Forelimb muscle (tissue), 1 donor: ENCODE measurements around the gene FSTL4. TPM values are rescaled to one million over a fixed set of nuclear protein-coding genes. Genes with fewer than 3 reads are reported as not detected.
"Not testable (repeated sequence)": the region's sequence is repeated elsewhere in the genome, so short reads cannot be mapped to it uniquely, and the experiment has no call there.

Experiments
- DNase-seq: peaks from one replicate; pipeline ENCODE4 v3.0.0-alpha.2; 2013; ENCODE audit warnings: low read depth
- polyA plus RNA-seq: library from polyadenylated mRNA; unstranded; fragments of 120-200 nt; gene quantifications from one replicate; pipeline ENCODE4 v1.2.1, GENCODE V29; 2013; ENCODE audit not compliant: insufficient read length

The FSTL4 gene
- polyA plus RNA-seq, 1 donor: 3.6 TPM

DNA sequence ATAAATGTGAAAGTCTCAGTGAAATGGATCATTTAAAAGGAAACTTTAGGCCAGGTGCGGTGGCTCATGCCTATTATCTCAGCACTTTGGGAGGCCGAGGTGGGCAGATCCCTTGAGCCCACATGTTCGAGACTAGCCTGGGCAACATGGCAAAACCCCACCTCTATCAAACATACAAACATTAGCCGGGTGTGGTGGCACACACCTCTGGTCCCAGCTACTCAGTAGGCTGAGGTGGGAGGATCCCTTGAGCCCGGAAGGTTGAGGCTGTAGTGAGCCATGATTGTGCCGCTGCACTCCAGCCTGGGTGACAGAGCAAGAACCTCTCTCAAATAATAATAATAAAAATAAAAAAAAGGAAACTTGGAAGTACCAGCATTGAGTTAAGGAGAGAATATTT lies 384.4 kb downstream of the FSTL4 start:
- DNase-seq: no peak

DNA sequence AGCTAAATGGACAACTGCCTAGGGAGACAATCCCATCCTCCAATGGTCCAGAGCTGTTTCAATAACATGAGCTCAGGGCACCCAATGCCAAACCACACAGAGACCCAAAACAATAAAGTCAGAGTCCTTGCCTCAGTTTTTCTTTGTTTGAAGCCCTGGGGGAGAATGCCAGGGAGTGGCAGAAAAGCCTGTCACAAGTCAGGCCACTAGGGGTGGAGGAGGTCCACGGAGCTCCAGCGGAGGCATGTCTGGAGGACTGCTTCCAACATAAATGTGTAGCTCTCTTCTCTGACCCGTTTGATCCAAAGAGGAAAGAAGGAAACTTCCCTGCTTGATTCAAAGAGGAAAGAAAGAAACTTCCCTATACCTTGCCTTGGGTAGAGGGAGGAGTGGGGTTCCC lies 385.3 kb downstream of the FSTL4 start:
- no peak for DNase-seq

DNA sequence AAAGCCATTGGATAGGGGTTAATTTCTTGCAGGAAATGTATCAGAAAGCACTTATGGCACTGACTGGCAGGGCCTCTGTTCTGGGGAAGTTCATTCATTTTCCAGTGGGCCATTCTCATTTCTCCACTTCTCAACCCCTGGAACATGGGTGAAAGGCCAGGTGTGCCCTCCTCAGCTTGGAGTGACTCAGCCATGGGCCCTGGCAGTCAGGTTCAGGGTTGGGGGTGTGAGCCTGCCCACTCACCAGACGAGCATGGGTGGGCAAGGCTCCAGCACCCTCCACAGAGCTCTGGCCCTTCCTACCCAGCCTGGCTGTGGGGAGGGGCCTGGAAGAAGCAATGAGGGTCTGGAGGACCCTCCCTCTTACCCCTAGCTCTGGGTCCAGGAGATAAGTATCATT lies 386.2 kb downstream of the FSTL4 start:
- DNase-seq: no peak

DNA sequence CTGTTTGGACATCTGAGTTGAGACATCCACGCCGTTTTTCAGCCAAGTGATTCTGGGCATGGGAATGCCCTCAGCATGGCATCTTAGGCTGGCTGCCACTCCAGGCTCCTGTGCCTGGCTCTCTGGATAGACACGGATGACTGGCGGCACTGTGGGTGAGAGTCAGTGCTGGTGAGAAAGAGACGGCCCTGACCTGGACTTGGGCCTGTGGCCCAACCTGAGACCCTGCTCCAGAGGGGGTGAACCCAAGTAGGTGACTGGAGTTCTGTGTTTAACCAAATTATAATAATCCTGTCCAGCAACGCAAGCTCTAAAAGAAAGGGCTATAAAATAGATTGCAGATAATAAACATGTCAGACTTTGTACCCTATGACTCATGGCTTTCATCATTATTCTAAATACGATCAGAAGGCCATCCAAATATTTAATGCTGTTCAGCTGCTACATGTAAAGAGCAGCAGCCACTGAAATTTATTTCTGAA lies 386.6 kb downstream of the FSTL4 start:
- no peak for DNase-seq

DNA sequence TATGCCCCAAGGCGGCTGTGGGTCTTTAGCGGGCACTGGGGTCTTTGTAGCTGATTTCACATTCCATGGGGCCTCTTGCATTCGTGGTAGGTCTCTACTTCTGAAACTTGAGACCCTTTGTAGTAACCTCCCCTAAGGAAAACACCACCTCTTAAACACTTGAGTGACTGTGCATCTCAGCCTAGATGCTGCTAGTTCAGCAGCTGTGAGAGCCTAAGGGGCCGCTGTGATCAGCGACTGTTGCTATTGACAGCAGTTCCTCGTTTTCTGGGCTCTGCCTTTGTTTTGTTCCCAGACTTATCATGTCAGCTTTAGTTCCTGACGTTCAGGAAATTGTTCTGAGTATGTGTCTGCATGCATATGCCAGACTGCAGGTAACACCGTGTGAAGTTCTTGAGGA lies 389.4 kb downstream of the FSTL4 start:
- DNase-seq: no peak

DNA sequence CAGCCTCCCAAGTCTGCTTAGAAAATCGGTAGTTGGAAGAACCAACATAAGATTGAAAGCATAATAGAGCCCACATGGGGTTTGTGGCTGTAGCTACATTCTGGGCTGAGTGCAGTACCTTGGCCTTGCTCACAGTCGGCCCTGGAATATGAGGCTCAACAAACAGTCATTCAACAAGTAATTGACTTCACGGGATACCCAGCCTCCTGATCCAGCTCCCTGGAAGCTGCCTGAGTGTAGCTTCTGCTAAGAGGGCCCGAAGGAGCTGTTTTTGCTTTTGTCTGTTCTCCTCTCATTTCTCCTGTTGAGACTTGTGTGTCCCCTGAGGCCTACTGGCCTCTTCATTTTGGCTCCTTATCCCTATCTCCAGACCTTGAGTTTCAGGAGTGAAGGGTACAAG lies 389.8 kb downstream of the FSTL4 start:
- DNase-seq: no peak

DNA sequence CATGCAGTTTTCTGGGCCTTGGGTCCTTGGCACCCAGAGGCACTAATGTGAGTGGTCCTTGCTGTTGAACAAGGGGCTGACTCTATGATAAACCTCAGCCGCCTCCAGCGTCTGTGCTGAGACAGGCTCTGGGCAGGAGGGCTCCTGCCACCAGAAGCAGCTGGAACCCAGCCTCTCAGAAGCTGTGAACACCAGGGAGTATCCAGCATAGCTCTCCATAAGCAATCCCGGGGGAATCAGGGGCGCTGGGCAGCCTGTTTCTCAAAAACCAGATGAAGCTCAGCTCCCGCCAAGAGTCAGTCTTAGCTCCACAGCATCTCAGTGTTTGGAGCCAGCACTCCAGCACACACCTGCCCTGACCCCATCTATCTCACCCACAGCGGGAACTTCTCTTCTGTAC lies 390.3 kb downstream of the FSTL4 start:
- no peak for DNase-seq

DNA sequence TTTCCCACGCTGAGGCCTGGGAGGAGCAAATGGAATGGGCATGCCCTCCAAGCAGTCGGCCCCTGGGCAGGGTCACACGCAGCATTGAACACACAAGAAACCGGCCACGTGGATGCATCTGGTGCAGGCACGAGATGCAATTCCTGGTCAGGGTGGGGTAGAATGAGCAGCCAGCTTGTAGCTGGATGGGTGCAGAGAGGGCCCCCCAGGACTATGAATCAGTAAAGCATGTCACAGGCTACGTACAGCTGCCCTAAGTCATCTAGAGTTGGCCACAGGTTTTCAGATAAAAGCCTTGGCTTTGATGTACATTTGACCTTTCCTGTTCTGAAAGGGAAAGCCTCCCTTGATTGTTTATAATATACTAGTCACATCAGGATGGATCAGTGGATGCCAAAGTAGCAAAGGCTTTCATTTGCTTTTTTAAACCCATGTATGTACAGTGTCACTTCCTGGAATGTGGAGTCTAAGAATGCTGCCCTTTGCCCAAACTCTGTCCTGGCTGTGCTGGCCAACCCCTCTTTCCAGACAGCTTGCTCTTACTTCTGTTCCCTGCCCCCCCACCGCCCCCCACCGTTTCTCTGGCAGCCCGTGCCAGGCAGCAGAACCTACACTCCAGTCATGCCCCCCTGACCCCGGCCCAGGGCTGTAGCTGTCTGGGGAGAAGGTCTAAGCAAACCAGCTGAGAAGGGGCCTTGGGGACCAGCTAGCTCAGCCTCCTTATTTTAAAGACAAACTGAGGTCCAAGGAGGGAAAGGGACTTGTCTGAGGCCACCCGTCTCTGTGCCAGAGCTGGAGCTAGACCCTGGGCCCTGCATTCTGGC lies 391.3 kb downstream of the FSTL4 start:
- DNase-seq: no peak

DNA sequence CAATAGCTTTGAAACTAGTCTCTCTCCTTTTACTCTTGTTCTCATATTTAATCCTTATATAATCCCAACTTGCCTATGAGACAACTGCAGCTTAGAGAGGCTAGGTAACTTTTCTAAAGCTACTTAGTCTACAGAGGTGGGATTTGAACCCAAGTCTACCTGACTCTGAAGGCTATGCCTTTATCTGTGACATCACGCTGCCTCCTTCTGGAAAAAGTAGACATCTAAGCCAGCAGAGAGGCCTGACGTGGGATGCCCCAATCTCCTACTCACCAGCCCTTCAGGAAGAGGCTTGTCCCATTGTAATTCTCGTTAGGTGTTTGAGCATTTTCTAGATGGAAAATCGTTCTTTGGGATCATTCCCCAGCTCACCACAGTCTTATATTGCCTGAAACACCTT lies 393.0 kb downstream of the FSTL4 start:
- DNase-seq: no peak

DNA sequence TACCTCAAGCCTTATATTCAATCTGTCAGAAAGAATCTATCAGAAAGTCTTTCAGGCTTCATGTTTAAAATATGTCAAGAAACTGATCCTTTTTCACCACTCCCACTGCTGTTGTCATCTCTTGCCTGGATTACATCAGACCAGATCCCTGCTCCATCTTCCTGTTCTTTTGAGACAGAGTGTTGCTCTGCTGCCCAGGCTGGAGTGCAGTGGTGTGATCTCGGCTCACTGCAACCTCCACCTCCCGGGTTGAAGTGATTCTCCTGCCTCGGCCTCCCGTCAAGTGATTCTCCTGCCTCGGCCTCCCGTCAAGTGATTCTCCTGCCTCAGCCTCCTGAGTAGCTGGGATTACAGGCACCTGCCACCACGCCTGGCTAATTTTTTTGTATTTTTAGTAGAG lies 396.2 kb downstream of the FSTL4 start:
- DNase-seq: not testable (repeated sequence)

DNA sequence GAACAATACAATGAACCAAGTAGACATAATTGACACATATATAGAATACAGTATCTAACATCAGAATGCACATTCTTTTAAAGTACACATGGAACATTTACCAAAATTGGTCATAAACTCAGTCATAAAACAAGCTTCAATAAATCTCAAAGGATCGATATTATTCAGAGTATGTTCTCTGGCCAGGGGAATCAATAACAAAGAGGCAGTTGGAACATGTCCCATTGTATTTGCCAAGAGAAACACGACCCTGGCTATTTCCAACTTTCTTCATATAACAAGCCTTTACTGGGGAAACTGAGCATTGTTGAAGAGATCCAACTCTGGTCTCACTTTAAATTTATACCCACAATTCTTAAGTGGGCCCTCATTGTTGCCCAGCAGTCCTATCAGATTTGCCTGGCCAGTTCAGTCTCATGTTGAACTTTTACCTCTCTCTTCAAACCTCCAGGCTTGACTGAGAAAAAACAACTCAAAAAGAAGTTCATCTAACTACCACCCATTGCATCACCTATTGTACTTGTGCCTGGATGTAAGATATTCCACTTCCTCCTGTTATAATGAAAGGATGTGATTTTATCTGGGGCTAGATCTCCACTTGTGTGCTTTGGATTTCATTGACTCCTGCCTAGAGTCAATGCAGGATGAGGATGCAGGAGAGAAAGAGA lies 398.1 kb downstream of the FSTL4 start:
- no peak for DNase-seq

DNA sequence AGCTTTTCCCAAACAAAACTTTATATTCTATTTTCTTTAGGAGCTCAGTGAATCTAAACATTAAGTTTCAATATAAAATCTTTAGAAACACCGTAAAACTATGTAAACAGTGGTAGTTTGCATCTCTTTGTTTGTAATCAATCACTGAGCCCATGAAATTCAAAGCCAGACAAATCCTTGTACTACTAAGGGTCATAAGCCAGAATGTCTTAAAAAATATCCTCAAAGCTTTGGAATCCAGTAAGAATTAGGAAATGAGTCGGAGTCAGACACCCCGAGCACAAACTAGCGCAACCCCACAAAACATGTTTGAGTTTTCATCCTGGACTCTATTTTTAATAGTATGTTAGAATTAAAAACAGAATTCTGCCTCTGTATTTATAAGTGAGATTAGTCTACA lies 406.7 kb downstream of the FSTL4 start:
- DNase-seq: no peak

DNA sequence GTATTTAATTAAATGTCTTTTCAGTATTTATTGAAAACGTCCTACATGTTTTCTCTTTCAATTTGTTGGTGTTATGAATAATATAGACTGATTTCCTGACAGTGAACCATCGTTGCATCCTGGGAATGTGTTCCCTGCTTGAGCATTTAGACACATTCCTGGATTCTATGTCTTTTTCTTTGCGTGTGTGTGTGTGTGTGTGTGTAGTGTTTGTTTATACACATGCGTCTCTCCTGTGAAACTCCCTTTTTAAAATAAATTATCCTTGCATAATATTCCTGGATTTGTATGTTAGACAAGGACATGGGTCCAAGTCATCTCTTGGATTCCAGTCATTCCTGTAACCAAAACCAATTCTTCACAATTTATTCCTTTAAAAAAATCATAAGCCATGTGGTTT lies 407.1 kb downstream of the FSTL4 start:
- no peak for DNase-seq

DNA sequence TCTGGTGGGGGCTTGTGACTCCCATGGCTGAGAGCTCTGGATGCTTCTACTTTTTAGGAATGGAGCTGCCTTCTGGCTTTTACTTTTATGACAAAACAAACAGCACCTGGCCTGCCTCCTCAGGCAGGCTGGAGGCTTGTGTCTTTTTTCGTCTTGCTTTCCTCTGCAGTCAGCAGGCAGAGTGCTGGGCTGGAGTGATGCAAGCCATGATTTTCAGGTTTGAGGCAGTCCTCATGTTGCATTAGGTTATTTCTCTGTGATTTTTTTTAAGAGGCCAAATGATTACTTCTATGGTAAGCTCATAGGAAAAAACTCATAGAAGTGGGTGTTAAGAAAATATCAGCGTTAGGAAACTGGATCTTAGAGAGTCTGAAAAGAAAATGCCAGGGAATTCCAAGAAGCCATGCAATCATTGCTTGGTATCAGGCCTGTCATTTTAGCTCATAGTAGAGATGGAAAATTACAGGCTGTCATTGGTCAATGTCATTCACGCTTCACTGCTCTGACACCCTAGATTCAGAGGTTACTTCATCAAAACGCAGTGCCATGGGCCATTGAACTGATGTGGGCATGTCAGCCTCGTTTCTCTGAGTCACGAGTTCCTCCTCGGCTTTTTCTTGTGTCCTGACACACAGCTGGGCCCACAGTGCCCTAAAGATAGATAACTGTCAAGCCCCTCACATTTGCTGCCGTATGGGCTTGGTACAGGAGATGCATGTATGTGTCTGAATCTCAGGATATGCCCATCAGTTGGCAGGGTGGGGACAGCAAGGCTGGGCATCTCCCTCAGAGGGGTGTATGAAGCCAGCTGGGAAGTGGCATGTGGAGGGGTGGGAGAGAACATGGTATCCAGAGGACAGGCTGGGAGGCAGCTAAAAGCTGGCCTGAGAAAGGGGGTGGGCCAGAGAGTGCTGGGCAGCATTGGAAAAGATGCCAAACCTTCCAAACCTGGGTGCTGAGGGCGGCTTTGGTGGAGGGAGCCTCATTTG lies 408.7 kb downstream of the FSTL4 start:
- no peak for DNase-seq

DNA sequence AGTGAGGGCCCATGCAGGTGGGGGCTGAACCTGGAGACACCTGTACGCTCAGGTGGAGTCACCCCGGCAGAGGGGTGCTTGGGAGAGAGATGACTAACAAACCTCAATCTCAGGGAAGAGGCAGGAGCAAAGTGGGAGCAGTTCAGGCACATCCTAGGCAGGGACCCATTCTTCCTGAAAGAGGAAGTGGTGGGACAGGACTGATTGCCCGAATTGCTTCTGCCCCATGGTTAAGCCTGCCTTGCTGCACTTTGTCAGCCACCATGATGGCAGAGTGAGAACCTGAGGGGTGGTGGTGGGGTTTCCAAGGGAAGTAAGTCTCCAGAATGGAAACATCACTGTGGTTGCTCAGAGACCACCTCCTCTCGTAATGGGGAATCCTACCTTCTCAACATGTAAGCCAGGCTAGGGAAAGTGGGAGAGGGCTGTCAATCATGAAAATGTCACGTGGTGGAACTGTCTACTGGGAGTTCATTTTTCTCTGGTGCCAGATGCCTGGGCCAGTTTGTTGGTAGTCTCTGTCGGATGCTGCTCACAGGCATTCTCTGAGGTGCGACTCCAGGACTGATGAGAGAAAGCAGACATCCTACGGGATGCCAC lies 410.2 kb downstream of the FSTL4 start:
- DNase-seq: no peak

DNA sequence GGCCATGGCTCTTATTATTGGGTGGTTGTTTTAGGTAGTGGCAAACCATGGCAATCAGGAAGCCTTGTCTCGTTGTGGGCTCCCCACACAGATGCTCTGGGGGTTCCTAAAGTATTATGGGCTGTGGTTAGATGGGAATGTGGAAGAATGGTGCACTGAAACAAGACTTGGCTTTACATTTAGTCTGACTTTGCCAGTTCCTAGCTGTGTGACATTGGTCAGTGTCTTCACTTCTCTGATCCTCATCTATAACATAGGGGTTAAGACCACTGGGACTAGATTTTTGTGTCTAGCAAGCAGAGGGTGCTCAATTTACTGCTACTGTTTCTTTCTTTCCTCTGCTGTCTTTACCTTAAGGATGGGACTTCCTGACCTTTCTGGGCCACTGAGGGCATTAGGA lies 411.0 kb downstream of the FSTL4 start:
- no peak for DNase-seq

DNA sequence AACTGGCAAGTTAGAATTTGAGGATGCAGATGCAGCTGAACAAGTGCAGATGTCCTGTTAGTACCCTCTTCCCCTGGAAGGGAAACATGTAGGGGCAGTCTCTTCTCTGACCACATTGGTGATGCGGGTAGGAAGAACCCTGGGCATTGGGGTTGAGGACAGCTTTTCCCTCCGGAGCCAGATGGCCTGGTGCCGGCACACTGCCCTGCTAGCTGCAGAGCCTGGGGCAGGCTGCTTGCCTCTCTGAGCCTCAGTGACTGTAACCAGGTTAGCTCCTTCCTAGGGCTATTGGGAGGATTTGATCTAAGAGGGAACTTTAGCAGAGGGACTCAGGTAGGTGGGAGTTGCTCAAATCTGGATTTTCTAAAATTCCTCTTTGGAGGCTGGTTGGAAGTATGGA lies 412.1 kb downstream of the FSTL4 start:
- DNase-seq: no peak

DNA sequence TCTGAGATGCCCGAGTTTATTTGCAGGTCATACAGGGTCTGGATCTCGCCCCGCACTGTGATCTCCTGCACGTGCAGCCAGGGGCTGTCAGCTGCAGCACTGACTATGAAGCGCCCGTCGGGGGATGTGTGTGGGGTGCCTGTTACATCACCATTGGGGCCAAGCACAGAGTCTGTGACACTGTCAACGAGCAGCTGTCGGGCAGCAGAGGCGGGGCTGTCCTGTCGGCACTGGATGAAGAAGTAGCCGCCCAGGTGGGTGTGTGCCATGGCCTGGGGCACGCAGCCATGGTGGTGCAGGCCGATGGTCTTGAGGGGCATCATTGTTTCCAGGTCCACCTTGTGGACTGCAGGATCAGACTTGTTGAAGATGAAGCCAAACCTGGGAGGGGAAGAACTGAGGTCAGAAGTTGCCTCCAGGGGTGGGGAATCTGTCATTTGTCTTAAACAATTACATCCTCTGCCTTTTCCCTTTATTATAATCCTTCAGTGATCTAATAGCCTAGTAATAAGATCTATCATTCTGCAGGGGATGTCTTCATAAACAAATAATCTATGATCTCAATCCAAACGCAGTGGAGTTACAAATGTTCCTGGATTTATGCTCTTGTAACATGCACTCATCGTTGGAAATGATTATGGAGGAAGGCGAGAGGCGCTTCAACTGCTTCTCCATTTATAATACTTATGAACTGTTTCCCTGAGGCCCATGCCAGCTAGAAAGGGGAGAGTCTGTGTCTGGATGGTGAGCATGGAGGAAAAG lies 412.7 kb downstream of the FSTL4 start:
- DNase-seq: no peak

DNA sequence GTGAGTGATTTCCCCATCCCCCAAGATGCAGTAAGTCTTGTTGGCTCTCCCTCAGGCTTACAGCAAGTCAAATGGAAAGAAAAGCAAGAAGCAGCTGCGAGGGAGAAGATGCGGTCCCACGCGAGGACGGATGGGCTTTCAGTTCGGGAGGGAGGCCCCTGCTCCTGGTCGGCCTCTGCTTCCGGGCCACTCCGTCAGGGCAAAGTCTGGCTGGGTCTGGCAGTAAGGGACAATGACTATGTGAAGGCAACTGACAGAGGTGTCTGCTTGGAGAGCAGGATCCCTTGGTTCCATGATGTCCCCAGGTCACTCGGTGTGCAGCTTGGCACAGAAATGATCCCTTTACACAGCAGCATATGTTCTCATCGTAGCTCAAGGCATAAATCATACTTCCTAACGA lies 413.8 kb downstream of the FSTL4 start:
- no peak for DNase-seq

DNA sequence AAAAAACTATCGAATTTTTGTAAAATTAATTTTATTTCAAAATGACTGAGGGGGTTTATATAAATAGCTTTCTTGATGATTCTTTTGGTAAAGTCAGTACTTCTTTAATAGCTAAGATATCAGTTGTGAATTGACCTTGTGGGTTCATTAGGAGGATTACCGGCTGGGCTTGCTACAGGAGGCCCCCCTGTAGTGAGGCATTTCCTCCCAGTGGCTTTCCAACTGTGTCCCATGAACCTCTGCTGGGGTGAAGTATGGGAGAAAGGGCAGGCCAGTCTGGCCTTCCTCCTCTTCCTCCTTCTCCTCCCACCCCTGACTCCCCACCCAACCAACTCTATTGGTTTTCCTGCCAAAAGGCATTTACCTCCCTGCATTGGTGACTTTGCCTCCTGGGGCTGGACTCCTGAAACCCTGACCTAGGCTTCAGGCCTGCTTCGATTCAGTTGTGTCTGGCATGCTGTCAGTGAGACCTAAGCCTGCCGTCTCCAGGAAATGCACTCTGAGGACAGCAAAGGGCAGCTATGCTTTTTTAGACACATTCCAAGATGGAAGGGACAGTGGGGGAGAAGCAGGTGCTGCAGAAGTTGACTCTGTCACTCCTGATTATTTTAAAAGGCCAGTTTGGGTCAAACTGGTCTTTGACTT lies 415.8 kb downstream of the FSTL4 start:
- no peak for DNase-seq
